GM12801 (cell line): ENCODE results near the gene PLRG1.

Source experiments
- CTCF ChIP-seq: IDR thresholded peaks from one replicate; pipeline ENCODE4 v1.5.1; 2011; ENCODE audit warnings: control low read depth; ENCODE audit not compliant: insufficient read length; ENCODE audit errors: extremely low read depth

Gene PLRG1

GRCh38 chr4:154582723-154583122 is 32.5 kb upstream of the PLRG1 start:
- TF ChIP-seq CTCF = no peak

GRCh38 chr4:154579927-154580326 is 29.7 kb upstream of the PLRG1 start:
- TF ChIP-seq CTCF = no peak

- no peak for TF ChIP-seq CTCF
Observed at GRCh38 chr4:154578919-154579318, 28.7 kb upstream of the PLRG1 start.

GRCh38 chr4:154577324-154577723 is 27.1 kb upstream of the PLRG1 start:
- no peak for TF ChIP-seq CTCF

GRCh38 chr4:154574311-154574710 is 24.1 kb upstream of the PLRG1 start:
- TF ChIP-seq CTCF = no peak

- no peak for TF ChIP-seq CTCF
Observed at GRCh38 chr4:154573190-154573870, 23.1 kb upstream of the PLRG1 start.

GRCh38 chr4:154569584-154569983 is 19.4 kb upstream of the PLRG1 start:
- no peak for TF ChIP-seq CTCF
